NT2/D1 (cell line): ENCODE data around the gene PRKCB.

Experiments
- DNase-seq: peaks from one replicate; pipeline ENCODE4 v3.0.0-alpha.2; 2011; ENCODE audit warnings: low read depth, low spot score
- H3K27me3 ChIP-seq: 2 replicates; pipeline ENCODE4 v1.6.0; 2011; ENCODE audit warnings: mild to moderate bottlenecking; ENCODE audit not compliant: insufficient read length, insufficient read depth
- H3K36me3 ChIP-seq: 2 replicates; pipeline ENCODE4 v1.6.1; 2011; ENCODE audit warnings: mild to moderate bottlenecking, low read length, mixed read lengths; ENCODE audit not compliant: insufficient read depth, insufficient read length
- H3K4me1 ChIP-seq: 2 replicates; pipeline ENCODE4 v1.5.1; 2011; ENCODE audit not compliant: insufficient read depth, insufficient read length
- H3K4me3 ChIP-seq: 2 replicates; pipeline ENCODE4 v1.5.1; 2011; ENCODE audit warnings: low read depth; ENCODE audit not compliant: insufficient read length
- H3K9ac ChIP-seq: 2 replicates; pipeline ENCODE4 v1.6.0; 2011; ENCODE audit warnings: low read depth; ENCODE audit not compliant: insufficient read length
- H3K9me3 ChIP-seq: 2 replicates; pipeline ENCODE4 v1.5.1; 2011; ENCODE audit warnings: mild to moderate bottlenecking, low read length; ENCODE audit not compliant: insufficient read depth
- SUZ12 ChIP-seq: IDR thresholded peaks from 2 replicates; pipeline ENCODE4 v1.6.1; 2011; ENCODE audit not compliant: insufficient read length, insufficient read depth; ENCODE audit errors: extremely low read depth
- YY1 ChIP-seq: IDR thresholded peaks from 2 replicates; pipeline ENCODE4 v1.6.1; 2011; ENCODE audit not compliant: insufficient read length, insufficient read depth
- ZNF274 ChIP-seq: IDR thresholded peaks from 2 replicates; pipeline ENCODE4 v1.6.1; 2011; ENCODE audit warnings: mild to moderate bottlenecking, low read depth, low read length

The PRKCB gene

GRCh38 chr16:23998771-23999170, 163.0 kb downstream of the PRKCB start:
- Histone ChIP-seq H3K4me1 (no peaks in the 10 kb centered on the region), H3K27me3 (no peaks in the 10 kb centered on the region), H3K9me3 (no peaks in the 10 kb centered on the region), H3K36me3 (no peaks in the 10 kb centered on the region), H3K9ac (no peak overlapping the region), H3K4me3 (no peak overlapping the region)
- DNase-seq = no peak
- no peak for TF ChIP-seq SUZ12
- TF ChIP-seq ZNF274 = no peak
- no peak for TF ChIP-seq YY1

GRCh38 chr16:23999663-24000062, 163.9 kb downstream of the PRKCB start:
- no peak for TF ChIP-seq ZNF274
- no peaks in the 10 kb centered on the region for H3K9me3 ChIP-seq

GRCh38 chr16:24001710-24002109, 165.9 kb downstream of the PRKCB start:
- DNase-seq = no peak
- Histone ChIP-seq H3K4me3 (no peak overlapping the region), H3K9ac (no peak overlapping the region), H3K36me3 (no peaks in the 10 kb centered on the region), H3K4me1 (no peaks in the 10 kb centered on the region), H3K9me3 (no peaks in the 10 kb centered on the region), H3K27me3 (no peaks in the 10 kb centered on the region)
- TF ChIP-seq SUZ12 = no peak
- no peak for TF ChIP-seq YY1
- no peak for TF ChIP-seq ZNF274

More at GRCh38 chr16:23999663-24000062, 163.9 kb downstream of the PRKCB start:
- DNase-seq = no peak
- no peaks in the 10 kb centered on the region for H3K36me3 ChIP-seq
- no peak overlapping the region for H3K4me3 ChIP-seq
- no peak overlapping the region for H3K9ac ChIP-seq
- no peaks in the 10 kb centered on the region for H3K4me1 ChIP-seq
- no peaks in the 10 kb centered on the region for H3K27me3 ChIP-seq

- DNase-seq = no peak
- Histone ChIP-seq H3K36me3 (no peaks in the 10 kb centered on the region), H3K9ac (no peak overlapping the region), H3K4me1 (no peaks in the 10 kb centered on the region), H3K9me3 (no peaks in the 10 kb centered on the region), H3K27me3 (no peaks in the 10 kb centered on the region), H3K4me3 (no peak overlapping the region)
- TF ChIP-seq SUZ12 = no peak
- no peak for TF ChIP-seq ZNF274
- TF ChIP-seq YY1 = no peak
These were observed 166.8 kb downstream of the PRKCB start for GRCh38 chr16:24002619-24003018.

DNA sequence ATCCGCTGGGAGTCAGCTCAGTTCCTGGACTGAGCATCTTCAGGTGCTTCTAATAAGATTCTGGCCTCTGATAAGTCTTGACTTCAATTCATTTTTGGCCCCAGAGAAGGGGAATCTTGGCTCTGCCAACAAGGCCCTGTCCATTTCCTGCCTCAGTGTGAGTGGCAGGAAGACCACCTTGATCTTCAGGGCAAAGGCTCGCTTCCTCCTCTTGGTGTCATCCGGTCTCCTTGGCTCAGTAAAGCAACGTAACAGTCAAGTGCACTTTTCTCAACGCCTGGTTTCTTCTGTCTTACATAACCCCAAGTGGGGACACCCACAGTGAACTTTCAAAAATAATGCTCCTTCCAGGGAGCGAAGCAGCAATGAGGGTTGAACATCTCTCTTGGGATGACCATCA, 169.8 kb downstream of the PRKCB start:
- Histone ChIP-seq H3K36me3 (no peaks in the 10 kb centered on the region), H3K27me3 (no peaks in the 10 kb centered on the region), H3K9ac (no peak overlapping the region), H3K4me1 (no peaks in the 10 kb centered on the region), H3K9me3 (no peaks in the 10 kb centered on the region), H3K4me3 (no peak overlapping the region)
- DNase-seq = no peak
- TF ChIP-seq ZNF274 (no peak), SUZ12 (no peak), YY1 (no peak)

- no peak for DNase-seq
- Histone ChIP-seq H3K4me3 (no peak overlapping the region), H3K4me1 (no peaks in the 10 kb centered on the region), H3K9ac (no peak overlapping the region), H3K27me3 (no peaks in the 10 kb centered on the region), H3K36me3 (no peaks in the 10 kb centered on the region), H3K9me3 (no peaks in the 10 kb centered on the region)
- TF ChIP-seq SUZ12 (no peak), ZNF274 (no peak), YY1 (no peak)
These were observed 171.6 kb downstream of the PRKCB start for GRCh38 chr16:24007391-24007790.

DNA sequence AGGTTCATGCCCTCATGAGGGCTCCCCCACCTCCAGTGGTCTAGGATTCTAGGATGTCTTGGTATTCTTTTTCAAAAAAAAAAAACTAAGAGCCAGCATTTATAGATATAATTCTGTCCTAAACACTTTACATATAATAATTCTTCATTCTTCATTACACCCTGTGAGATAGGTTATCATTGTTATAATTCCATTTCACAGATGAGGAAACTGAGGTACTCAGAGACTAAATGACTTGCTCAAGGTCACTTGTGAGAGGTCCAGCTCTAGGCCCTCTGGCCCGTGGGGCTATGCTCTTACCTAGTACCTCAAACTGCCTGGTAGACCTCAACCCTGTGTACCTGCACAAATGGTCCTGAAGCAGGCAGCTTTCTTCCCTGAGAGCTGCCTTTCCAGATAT, 172.2 kb downstream of the PRKCB start:
- no peak overlapping the region for H3K4me3 ChIP-seq
- no peak overlapping the region for H3K9ac ChIP-seq
- H3K27me3 ChIP-seq = no peaks in the 10 kb centered on the region
- no peaks in the 10 kb centered on the region for H3K36me3 ChIP-seq
- no peak for TF ChIP-seq YY1
- no peaks in the 10 kb centered on the region for H3K9me3 ChIP-seq
- DNase-seq = no peak
- no peaks in the 10 kb centered on the region for H3K4me1 ChIP-seq

DNA sequence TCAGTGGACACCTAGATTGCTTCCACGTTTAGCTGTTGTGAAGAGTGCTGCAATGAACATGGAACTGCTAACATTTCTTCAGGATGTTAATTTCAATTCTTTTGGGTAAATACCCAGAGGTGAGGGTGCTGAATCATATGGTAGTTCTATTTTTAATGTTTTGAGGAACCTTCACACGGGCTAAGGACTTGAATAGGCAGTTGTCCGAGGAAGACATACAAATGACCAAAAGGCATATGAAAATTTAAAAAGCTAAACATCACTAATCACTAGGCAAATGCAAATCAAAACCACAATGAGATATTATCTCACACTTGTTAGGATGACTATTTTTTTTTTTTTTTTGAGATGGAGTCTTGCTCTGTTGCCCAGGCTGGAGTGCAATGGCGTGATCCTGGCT, 173.3 kb downstream of the PRKCB start:
- Histone ChIP-seq H3K36me3 (no peaks in the 10 kb centered on the region), H3K4me1 (peaks cover 3% of the 10 kb centered on the region), H3K9ac (no peak overlapping the region), H3K27me3 (no peaks in the 10 kb centered on the region), H3K4me3 (no peak overlapping the region), H3K9me3 (no peaks in the 10 kb centered on the region)
- no peak for DNase-seq
- TF ChIP-seq ZNF274 (no peak), YY1 (no peak), SUZ12 (no peak)
